Measurements from ENCODE around the gene CNTNAP3.
"Not testable (repeated sequence)": the region's sequence is repeated elsewhere in the genome, so short reads cannot be mapped to it uniquely, and the experiment has no call there.

DNA sequence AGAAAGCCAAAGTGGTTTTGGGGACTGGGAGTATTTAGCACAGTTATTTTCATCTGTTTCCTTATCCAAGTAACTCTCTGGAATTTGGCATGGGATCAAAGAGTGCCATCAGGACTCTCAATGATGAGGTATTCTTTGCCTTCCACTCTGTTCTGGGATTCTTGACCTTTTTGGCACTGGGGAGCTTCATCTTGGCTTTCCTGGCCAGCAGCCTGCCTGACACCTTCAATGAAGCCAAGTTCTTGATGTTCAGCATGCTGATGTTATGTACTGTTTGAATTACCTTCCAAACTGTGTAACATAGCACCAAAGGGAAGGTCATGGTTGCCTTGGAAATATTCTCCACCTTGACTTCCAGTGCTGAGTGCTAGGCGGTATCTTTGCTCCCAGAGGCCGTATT, 248.8 kb downstream of the CNTNAP3 start:
- TF ChIP-seq, protein P1, sequence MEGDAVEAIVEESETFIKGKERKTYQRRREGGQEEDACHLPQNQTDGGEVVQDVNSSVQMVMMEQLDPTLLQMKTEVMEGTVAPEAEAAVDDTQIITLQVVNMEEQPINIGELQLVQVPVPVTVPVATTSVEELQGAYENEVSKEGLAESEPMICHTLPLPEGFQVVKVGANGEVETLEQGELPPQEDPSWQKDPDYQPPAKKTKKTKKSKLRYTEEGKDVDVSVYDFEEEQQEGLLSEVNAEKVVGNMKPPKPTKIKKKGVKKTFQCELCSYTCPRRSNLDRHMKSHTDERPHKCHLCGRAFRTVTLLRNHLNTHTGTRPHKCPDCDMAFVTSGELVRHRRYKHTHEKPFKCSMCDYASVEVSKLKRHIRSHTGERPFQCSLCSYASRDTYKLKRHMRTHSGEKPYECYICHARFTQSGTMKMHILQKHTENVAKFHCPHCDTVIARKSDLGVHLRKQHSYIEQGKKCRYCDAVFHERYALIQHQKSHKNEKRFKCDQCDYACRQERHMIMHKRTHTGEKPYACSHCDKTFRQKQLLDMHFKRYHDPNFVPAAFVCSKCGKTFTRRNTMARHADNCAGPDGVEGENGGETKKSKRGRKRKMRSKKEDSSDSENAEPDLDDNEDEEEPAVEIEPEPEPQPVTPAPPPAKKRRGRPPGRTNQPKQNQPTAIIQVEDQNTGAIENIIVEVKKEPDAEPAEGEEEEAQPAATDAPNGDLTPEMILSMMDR (CRISPR knock-in tag; IDR thresholded peaks at IDR 0.05): not testable (repeated sequence)
- not testable (repeated sequence) for TF ChIP-seq TCF7L2 (IDR thresholded peaks at IDR 0.05; ENCODE audit: low read depth, low read length); ZFP1 (CRISPR knock-in tag; IDR thresholded peaks at IDR 0.05); POLR2AphosphoS5 (IDR thresholded peaks at IDR 0.05; ENCODE audit: low read depth, low read length); SMAD9 (CRISPR knock-in tag; IDR thresholded peaks at IDR 0.05)
- TF ChIP-seq, protein P2, sequence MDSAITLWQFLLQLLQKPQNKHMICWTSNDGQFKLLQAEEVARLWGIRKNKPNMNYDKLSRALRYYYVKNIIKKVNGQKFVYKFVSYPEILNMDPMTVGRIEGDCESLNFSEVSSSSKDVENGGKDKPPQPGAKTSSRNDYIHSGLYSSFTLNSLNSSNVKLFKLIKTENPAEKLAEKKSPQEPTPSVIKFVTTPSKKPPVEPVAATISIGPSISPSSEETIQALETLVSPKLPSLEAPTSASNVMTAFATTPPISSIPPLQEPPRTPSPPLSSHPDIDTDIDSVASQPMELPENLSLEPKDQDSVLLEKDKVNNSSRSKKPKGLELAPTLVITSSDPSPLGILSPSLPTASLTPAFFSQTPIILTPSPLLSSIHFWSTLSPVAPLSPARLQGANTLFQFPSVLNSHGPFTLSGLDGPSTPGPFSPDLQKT (CRISPR knock-in tag; IDR thresholded peaks at IDR 0.05; ENCODE audit: borderline replicate concordance): not testable (repeated sequence)
- TF ChIP-seq, protein P3, sequence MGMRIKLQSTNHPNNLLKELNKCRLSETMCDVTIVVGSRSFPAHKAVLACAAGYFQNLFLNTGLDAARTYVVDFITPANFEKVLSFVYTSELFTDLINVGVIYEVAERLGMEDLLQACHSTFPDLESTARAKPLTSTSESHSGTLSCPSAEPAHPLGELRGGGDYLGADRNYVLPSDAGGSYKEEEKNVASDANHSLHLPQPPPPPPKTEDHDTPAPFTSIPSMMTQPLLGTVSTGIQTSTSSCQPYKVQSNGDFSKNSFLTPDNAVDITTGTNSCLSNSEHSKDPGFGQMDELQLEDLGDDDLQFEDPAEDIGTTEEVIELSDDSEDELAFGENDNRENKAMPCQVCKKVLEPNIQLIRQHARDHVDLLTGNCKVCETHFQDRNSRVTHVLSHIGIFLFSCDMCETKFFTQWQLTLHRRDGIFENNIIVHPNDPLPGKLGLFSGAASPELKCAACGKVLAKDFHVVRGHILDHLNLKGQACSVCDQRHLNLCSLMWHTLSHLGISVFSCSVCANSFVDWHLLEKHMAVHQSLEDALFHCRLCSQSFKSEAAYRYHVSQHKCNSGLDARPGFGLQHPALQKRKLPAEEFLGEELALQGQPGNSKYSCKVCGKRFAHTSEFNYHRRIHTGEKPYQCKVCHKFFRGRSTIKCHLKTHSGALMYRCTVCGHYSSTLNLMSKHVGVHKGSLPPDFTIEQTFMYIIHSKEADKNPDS (CRISPR knock-in tag; IDR thresholded peaks at IDR 0.05): not testable (repeated sequence)
- TF ChIP-seq, protein P4, sequence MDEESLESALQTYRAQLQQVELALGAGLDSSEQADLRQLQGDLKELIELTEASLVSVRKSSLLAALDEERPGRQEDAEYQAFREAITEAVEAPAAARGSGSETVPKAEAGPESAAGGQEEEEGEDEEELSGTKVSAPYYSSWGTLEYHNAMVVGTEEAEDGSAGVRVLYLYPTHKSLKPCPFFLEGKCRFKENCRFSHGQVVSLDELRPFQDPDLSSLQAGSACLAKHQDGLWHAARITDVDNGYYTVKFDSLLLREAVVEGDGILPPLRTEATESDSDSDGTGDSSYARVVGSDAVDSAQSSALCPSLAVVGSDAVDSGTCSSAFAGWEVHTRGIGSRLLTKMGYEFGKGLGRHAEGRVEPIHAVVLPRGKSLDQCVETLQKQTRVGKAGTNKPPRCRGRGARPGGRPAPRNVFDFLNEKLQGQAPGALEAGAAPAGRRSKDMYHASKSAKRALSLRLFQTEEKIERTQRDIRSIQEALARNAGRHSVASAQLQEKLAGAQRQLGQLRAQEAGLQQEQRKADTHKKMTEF (CRISPR knock-in tag; IDR thresholded peaks at IDR 0.05): not testable (repeated sequence)
